Spleen (tissue), 11 donors: ENCODE measurements around the gene B9D1. TPM values are rescaled to one million over a fixed set of nuclear protein-coding genes. Genes with fewer than 3 reads are reported as not detected.
A peak's percentile ranks its signal among the peaks of the same experiment; 100 is the strongest.

ENCODE experiments used
- DNase-seq: peaks from one replicate; pipeline ENCODE4 v3.0.0-alpha.2; 2020
- H3K27ac ChIP-seq, 8 donors: fragments of 200-600 bp; sonication (generic) in 7 of 8; 1 replicate in 4 of 8; 2 replicates in 4 of 8; pipeline versions ENCODE4 v1.5.0 to v1.8.0; 2016 to 2021; ENCODE audit warnings: inconsistent platforms in 4 of 8, mild to moderate bottlenecking in 4 of 8, moderate library complexity in 1 of 8
- H3K27me3 ChIP-seq, 7 donors: fragments of 200-600 bp; sonication (generic) in 6 of 7; replicated peaks in 1 of 7; 1 replicate in 4 of 7; 2 replicates in 3 of 7; pipeline versions ENCODE4 v1.5.0 to v1.8.0; 2016 to 2021; ENCODE audit warnings: inconsistent platforms in 3 of 7, mild to moderate bottlenecking in 1 of 7
- H3K36me3 ChIP-seq, 6 donors: fragments of 200-600 bp; sonication (generic) in 5 of 6; 1 replicate in 4 of 6; 2 replicates in 2 of 6; pipeline versions ENCODE4 v1.5.0 to v1.8.0; 2016 to 2021; ENCODE audit warnings: inconsistent platforms in 2 of 6
- H3K4me1 ChIP-seq, 6 donors: fragments of 200-600 bp; sonication (generic) in 5 of 6; 1 replicate in 3 of 6; 2 replicates in 3 of 6; pipeline versions ENCODE4 v1.5.0 to v1.8.0; 2016 to 2021; ENCODE audit warnings: inconsistent platforms in 3 of 6
- H3K4me3 ChIP-seq, 8 donors: fragments of 200-600 bp; sonication (generic) in 7 of 8; 1 replicate in 4 of 8; 2 replicates in 4 of 8; pipeline versions ENCODE4 v1.5.0 to v1.8.0; 2016 to 2021; ENCODE audit warnings: inconsistent platforms in 4 of 8, mild to moderate bottlenecking in 4 of 8, moderate library complexity in 2 of 8
- H3K9me3 ChIP-seq, 8 donors: fragments of 200-600 bp; sonication (generic) in 7 of 8; 1 replicate in 4 of 8; 2 replicates in 4 of 8; pipeline versions ENCODE4 v1.5.0 to v1.8.0; 2016 to 2021; ENCODE audit warnings: inconsistent platforms in 4 of 8
- CTCF ChIP-seq, 11 experiments: fragments of 200-600 bp in 7 of 11; fragments of 450-650 bp in 4 of 11; sonication (generic) in 4 of 11; IDR thresholded peaks in 8 of 11; conservative IDR thresholded peaks in 3 of 11; 1 replicate in 7 of 11; 2 replicates in 4 of 11; pipeline versions ENCODE4 v1.4.0 to v1.8.0; 2016 to 2021; ENCODE audit warnings: antibody characterized with exemption in 11 of 11, inconsistent platforms in 4 of 11, mild to moderate bottlenecking in 1 of 11
- POLR2A ChIP-seq, 3 donors: fragments of 450-650 bp; IDR thresholded peaks; one replicate each; pipeline ENCODE4 v1.5.1; 2017; ENCODE audit warnings: antibody characterized with exemption in 3 of 3, mild to moderate bottlenecking in 1 of 3
- POLR2AphosphoS5 ChIP-seq, 3 donors: sonication (generic); formaldehyde crosslinking; IDR thresholded peaks; one replicate each; pipeline ENCODE4 v1.5.1; 2017; ENCODE audit warnings: antibody characterized with exemption in 3 of 3
- WGBS, 5 donors: extraction: QIAGEN DNeasy Blood & Tissue Kit in 3 of 5; methylation state at CpG; one replicate each; pipeline versions ENCODE4 v1.1.5 to v1.1.7; 2013 to 2018; 5-methylcytosine and 5-hydroxymethylcytosine counted together
- intact Hi-C: fragments of 100-400 bp; cut with DNase I; formaldehyde crosslinking; loops from one replicate; pipeline ENCODE4 v1.15.0; 2023; ENCODE audit warnings: low total_unique reads
- polyA plus RNA-seq, 3 donors: library from polyadenylated mRNA; stranded (reverse); fragments of 200-250 nt; gene quantifications; one replicate each; pipeline ENCODE4 v1.2.1, GENCODE V29; 2013
- total RNA-seq, 7 donors: library from RNA; depleted of rRNA in 3 of 7; stranded (reverse); fragments of >200 nt in 3 of 7; fragmentation: NEBNext Ultra II Directional in 4 of 7; extraction: Animal tissue kit (Norgen Biotek cat#: 25700) in 4 of 7; gene quantifications; one replicate each; pipeline versions ENCODE4 v1.1.0 to v1.2.1, GENCODE V29; 2016 to 2021
- donor health status: healthy with polysubstance abuse.
- donor health status: DM: no; HTN: no; CAD: no; lungs with moderate emphysema.
- donor health status: DM: no; HTN: no; CAD: no.
- donor health status: Bipolar disorder and iron deficiency.
- donor health status: healthy.
- donor health status: DM: no; HTN: no; CAD: no.
- donor health status: DM: yes; HTN: yes; CAD: no.

B9D1 gene
- total and polyA plus RNA-seq, 10 donors, result 4.3 to 14.1 (median 7.3) TPM

- Histone ChIP-seq H3K36me3 (peaks cover 0 to 40% (median 11%) of the 10 kb centered on the region in 6 donors), H3K27me3 (peaks cover 0 to 37% (median 0%) of the 10 kb centered on the region in 7 donors), H3K4me3 (no peak overlapping the region), H3K4me1 (peaks cover 5 to 65% (median 36%) of the 10 kb centered on the region in 6 donors), H3K27ac (peak overlapping the region in 5 of 8 donors; percentile 68 to 79 (median 71)), H3K9me3 (no peaks in the 10 kb centered on the region)
- peak; percentile 10 for DNase-seq
- 88 to 95% (median 93%) methylated on average over 5 of the region's 5 CpGs for WGBS, 5 donors
- intact Hi-C loops, result no loop called here
- TF ChIP-seq CTCF (IDR thresholded peaks at IDR 0.05 in 8 of 11, conservative IDR thresholded peaks at IDR 0.05 in 3 of 11) (no peak), POLR2A (IDR thresholded peaks at IDR 0.05) (no peak), POLR2AphosphoS5 (IDR thresholded peaks at IDR 0.05) (no peak)
Measured at GRCh38 chr17:19311016-19311415, 51.5 kb downstream of the B9D1 start.

GRCh38 chr17:19310151-19310550, 52.4 kb downstream of the B9D1 start:
- Histone ChIP-seq H3K27me3 (peaks cover 0 to 37% (median 0%) of the 10 kb centered on the region in 7 donors), H3K4me1 (peaks cover 14 to 73% (median 45%) of the 10 kb centered on the region in 6 donors), H3K27ac (no peak overlapping the region), H3K9me3 (no peaks in the 10 kb centered on the region), H3K4me3 (no peak overlapping the region), H3K36me3 (peaks cover 0 to 39% (median 11%) of the 10 kb centered on the region in 6 donors)
- WGBS, 5 donors, result 65 to 86% (median 85%) methylated on average over 4 of the region's 4 CpGs
- no peak for TF ChIP-seq POLR2AphosphoS5 (IDR thresholded peaks at IDR 0.05)
- TF ChIP-seq CTCF (IDR thresholded peaks at IDR 0.05 in 8 of 11, conservative IDR thresholded peaks at IDR 0.05 in 3 of 11), result no peak
- TF ChIP-seq POLR2A (IDR thresholded peaks at IDR 0.05), result no peak
- intact Hi-C loops, result no loop called here
- peak; percentile 53 for DNase-seq

GRCh38 chr17:19309701-19310100, 52.8 kb downstream of the B9D1 start:
- DNase-seq, result peak; percentile 74
- no peaks in the 10 kb centered on the region for H3K9me3 ChIP-seq
- intact Hi-C loops, result no loop called here
- peaks cover 18 to 78% (median 49%) of the 10 kb centered on the region in 6 donors for H3K4me1 ChIP-seq
- no peak for TF ChIP-seq POLR2AphosphoS5 (IDR thresholded peaks at IDR 0.05)
- TF ChIP-seq POLR2A (IDR thresholded peaks at IDR 0.05), result no peak
- no peak for TF ChIP-seq CTCF (IDR thresholded peaks at IDR 0.05 in 8 of 11, conservative IDR thresholded peaks at IDR 0.05 in 3 of 11)
- H3K27me3 ChIP-seq, result peaks cover 0 to 37% (median 0%) of the 10 kb centered on the region in 7 donors
- H3K4me3 ChIP-seq, result no peak overlapping the region
- peaks cover 0 to 36% (median 11%) of the 10 kb centered on the region in 6 donors for H3K36me3 ChIP-seq
- H3K27ac ChIP-seq, result no peak overlapping the region
- WGBS, 5 donors, result 86 to 98% (median 94%) methylated on average over 3 to 5 of the region's 5 CpGs

- WGBS, 5 donors, result 85 to 94% (median 92%) methylated on average over 8 of the region's 8 CpGs
- intact Hi-C loops, result no loop called here
- no peak overlapping the region for H3K4me3 ChIP-seq
- DNase-seq, result peak; percentile 73
- peaks cover 0 to 37% (median 0%) of the 10 kb centered on the region in 7 donors for H3K27me3 ChIP-seq
- TF ChIP-seq POLR2A (IDR thresholded peaks at IDR 0.05) (no peak), CTCF (IDR thresholded peaks at IDR 0.05 in 8 of 11, conservative IDR thresholded peaks at IDR 0.05 in 3 of 11) (no peak), POLR2AphosphoS5 (IDR thresholded peaks at IDR 0.05) (no peak)
- H3K36me3 ChIP-seq, result peaks cover 0 to 23% (median 10%) of the 10 kb centered on the region in 6 donors
- H3K4me1 ChIP-seq, result peaks cover 28 to 84% (median 57%) of the 10 kb centered on the region in 6 donors
- H3K9me3 ChIP-seq, result no peaks in the 10 kb centered on the region
- H3K27ac ChIP-seq, result no peak overlapping the region
Measured at GRCh38 chr17:19308398-19308797, 54.1 kb downstream of the B9D1 start.
